Measurements from ENCODE around the gene ZBTB40. TPM values are rescaled to one million over a fixed set of nuclear protein-coding genes. Genes with fewer than 3 reads are reported as not detected.

Gene ZBTB40
- total and polyA plus RNA-seq, 10 of the 15 experiments (the other 5 are each of a cell fraction or from before 2014, with no cell fraction given), result 1.9 to 14.4 (median 9.0) TPM

DNA sequence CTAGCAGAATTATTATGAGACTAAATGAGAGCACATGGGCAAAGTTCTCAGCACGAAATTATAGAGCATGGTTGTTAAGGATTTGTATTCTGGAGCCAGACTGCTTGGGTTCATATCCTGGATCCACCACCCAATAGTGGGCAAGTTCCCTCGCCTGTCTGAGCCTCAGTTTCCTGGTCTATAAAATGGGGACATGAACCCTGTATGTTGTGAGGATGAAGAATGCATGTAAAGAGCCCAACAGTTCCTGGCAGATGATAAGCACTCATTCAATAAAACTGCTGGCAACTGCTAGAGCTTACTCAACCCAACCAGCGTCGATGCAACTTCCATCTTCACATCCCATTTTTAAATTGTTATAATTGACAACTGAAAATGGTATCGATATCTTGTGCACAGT is 47.2 kb upstream of the ZBTB40 start (continued):
- TF ChIP-seq, protein P1, sequence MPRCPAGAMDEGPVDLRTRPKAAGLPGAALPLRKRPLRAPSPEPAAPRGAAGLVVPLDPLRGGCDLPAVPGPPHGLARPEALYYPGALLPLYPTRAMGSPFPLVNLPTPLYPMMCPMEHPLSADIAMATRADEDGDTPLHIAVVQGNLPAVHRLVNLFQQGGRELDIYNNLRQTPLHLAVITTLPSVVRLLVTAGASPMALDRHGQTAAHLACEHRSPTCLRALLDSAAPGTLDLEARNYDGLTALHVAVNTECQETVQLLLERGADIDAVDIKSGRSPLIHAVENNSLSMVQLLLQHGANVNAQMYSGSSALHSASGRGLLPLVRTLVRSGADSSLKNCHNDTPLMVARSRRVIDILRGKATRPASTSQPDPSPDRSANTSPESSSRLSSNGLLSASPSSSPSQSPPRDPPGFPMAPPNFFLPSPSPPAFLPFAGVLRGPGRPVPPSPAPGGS (IDR thresholded peaks at IDR 0.05; ENCODE audit: borderline replicate concordance, insufficient read depth, low read depth, low read length, poor library complexity, severe bottlenecking), result no peak
- no peak for TF ChIP-seq MEF2A (IDR thresholded peaks at IDR 0.05; ENCODE audit: insufficient read depth, low read depth, low read length)

GRCh38 chr1:22406722-22407495 is 44.7 kb upstream of the ZBTB40 start:
- Histone ChIP-seq H4K20me1 (ENCODE audit: control insufficient read depth, insufficient read depth) (no peaks in the 10 kb centered on the region), H2AFZ (ENCODE audit: control insufficient read depth, low read depth, low read length) (no peak overlapping the region), H3K27me3 (replicated peaks in 1 of 2; ENCODE audit: control insufficient read depth in 2 of 2, insufficient read depth in 2 of 2, low read length in 1 of 2) (peaks cover 0 to 2% of the 10 kb centered on the region in 2 experiments; a peak in 3 of 4 replicates), H3K4me2 (ENCODE audit: control insufficient read depth, insufficient read depth) (no peak overlapping the region), H3K9me3 (replicated peaks; ENCODE audit: control insufficient read depth, insufficient read depth, low read length) (no peaks in the 10 kb centered on the region), H3K36me3 (ENCODE audit: control insufficient read depth in 2 of 2, insufficient read depth in 2 of 2, low read length in 1 of 2) (no peaks in the 10 kb centered on the region), H3K27ac (ENCODE audit: control insufficient read depth, insufficient read depth) (no peak overlapping the region), H3K4me3 (no peak overlapping the region), H3K9ac (ENCODE audit: control insufficient read depth, insufficient read depth, low read length) (no peak overlapping the region), H3K79me2 (ENCODE audit: control insufficient read depth, insufficient read depth, low read length) (no peaks in the 10 kb centered on the region), H3K4me1 (ENCODE audit: control insufficient read depth, insufficient read depth, low read length) (no peaks in the 10 kb centered on the region)
- no TSS peak for BruUV-seq (replicated peaks)
- 27% methylated on average over 13 of the region's 13 CpGs for WGBS (ENCODE audit: insufficient coverage, insufficient replicate concordance, low lambda C conversion rate, missing lambda C conversion rate)
- ChIA-PET SMC1A (ENCODE audit: uncharacterized antibody, unreplicated experiment) (no interaction called here), RAD21 (ENCODE audit: unreplicated experiment) (no interaction called here), POLR2A (no interaction called here), CTCF (no interaction called here)
- intact Hi-C loops (cut with micrococcal nuclease; ENCODE audit: unreplicated experiment) (no loop called here), in situ Hi-C loops (cut with MboI) (no loop called here)
- ATAC-seq, result no peak
- TF ChIP-seq STAT3 (IDR thresholded peaks at IDR 0.05; ENCODE audit: low read depth, low read length) (no peak), POLR2A (IDR thresholded peaks at IDR 0.05; ENCODE audit: low read depth, low read length) (no peak), USF2 (IDR thresholded peaks at IDR 0.05; ENCODE audit: borderline replicate concordance, low read depth, low read length) (no peak), TCF12 (IDR thresholded peaks at IDR 0.05; ENCODE audit: low read depth, low read length) (no peak)
- TF ChIP-seq, protein P2, sequence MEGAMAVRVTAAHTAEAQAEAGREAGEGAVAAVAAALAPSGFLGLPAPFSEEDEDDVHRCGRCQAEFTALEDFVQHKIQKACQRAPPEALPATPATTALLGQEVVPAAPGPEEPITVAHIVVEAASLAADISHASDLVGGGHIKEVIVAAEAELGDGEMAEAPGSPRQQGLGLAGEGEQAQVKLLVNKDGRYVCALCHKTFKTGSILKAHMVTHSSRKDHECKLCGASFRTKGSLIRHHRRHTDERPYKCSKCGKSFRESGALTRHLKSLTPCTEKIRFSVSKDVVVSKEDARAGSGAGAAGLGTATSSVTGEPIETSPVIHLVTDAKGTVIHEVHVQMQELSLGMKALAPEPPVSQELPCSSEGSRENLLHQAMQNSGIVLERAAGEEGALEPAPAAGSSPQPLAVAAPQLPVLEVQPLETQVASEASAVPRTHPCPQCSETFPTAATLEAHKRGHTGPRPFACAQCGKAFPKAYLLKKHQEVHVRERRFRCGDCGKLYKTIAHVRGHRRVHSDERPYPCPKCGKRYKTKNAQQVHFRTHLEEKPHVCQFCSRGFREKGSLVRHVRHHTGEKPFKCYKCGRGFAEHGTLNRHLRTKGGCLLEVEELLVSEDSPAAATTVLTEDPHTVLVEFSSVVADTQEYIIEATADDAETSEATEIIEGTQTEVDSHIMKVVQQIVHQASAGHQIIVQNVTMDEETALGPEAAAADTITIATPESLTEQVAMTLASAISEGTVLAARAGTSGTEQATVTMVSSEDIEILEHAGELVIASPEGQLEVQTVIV (IDR thresholded peaks at IDR 0.05; ENCODE audit: borderline replicate concordance, partially characterized antibody), result no peak
- FAIRE-seq, result no peak
- no peak for DNase-seq (ENCODE audit: low read depth, low spot score)

Data from GM12878 (cell line).